GM08714 (cell line): ENCODE results near the gene SIGLEC1.

ENCODE experiments used
- H3K4me3 ChIP-seq: fragments of 200-500 bp; sonication (Bioruptor generic); 2 replicates; pipeline ENCODE4 v1.5.1; 2014; ENCODE audit warnings: mild to moderate bottlenecking, low read length, inconsistent platforms
- ZNF274 ChIP-seq: IDR thresholded peaks from 2 replicates; pipeline ENCODE4 v1.6.1; 2012; ENCODE audit warnings: mild to moderate bottlenecking, low read depth, low read length

The SIGLEC1 gene

DNA sequence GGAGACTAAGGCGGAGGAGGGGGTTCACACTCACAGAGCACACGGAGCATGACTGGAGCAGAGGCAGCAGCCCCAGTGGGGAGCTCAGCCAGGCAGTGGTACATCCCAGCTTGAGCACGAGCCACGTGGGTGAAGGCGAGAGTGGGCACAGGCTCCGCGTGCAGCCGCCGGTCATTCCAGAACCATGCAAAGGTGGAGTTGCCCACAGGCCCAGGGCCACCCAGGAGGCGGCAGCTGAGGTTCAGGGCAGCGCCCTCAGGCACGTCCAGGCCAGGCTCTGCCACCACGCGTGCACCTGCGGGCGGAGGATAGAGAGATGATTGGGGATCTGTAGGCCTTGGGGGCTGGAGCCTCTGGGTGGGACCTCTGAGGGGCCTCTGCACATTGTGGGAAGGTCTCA is 21.1 kb downstream of the SIGLEC1 start:
- no peak for TF ChIP-seq ZNF274
- no peak overlapping the region for H3K4me3 ChIP-seq

DNA sequence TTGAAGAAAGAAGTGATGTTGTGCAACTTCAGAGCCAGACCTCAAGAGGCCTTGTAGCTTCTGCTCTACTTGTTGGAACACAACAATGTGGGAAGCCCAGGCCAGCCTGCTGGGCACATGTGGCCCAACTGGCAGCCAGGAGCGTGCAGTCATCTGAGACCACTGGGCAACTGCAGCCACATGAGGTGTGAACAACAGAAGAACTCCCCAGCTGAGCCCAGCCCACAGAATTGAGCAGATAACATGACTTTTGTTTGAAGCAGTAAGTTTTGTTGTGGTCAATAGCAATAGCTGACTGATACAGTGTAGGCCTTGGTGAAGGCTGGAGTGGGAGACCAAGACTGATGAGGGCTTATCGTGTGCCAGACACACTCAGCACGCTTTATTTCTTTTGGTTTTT is 22.0 kb downstream of the SIGLEC1 start:
- TF ChIP-seq ZNF274 = no peak
- no peak overlapping the region for H3K4me3 ChIP-seq

DNA sequence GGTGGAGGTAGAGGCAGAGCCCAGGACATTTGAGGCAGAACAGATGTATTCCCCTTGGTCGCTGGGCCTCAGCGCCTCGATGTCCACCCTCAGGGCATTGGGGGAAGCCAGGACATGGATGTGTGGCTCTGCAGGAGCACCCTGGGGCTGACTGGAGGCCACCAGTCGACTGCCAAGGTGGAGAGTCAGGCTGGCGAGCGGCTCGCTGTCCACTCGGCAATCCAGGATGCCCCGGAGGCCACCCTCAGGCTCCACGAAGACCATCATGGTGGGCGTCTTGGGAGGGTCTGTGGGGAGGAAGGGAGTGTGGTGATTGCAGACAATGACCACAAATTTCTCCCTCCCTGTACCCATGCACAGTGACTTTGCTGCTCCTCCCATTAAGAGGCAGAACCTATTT is 22.4 kb downstream of the SIGLEC1 start:
- H3K4me3 ChIP-seq = no peak overlapping the region
- no peak for TF ChIP-seq ZNF274

DNA sequence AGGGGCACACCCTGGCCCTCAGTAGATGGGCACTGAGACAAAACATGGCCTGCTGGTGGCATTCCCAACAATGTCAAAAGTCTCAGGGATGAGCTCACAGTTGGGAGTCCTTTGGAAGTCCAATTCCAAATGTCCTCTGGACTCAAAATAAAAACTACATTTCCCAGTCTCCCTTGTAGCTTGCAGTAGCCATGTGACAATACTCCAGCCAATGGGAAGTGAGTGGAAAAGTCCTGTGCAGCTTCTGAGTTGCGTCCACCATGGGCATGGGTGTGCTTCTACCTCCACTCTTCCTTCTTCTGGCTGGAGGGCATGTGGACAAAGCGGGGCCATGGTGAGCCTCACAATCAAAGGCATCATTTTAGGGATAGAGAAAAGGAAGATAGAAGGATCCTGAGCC is 24.7 kb downstream of the SIGLEC1 start:
- no peak for TF ChIP-seq ZNF274
- no peak overlapping the region for H3K4me3 ChIP-seq

DNA sequence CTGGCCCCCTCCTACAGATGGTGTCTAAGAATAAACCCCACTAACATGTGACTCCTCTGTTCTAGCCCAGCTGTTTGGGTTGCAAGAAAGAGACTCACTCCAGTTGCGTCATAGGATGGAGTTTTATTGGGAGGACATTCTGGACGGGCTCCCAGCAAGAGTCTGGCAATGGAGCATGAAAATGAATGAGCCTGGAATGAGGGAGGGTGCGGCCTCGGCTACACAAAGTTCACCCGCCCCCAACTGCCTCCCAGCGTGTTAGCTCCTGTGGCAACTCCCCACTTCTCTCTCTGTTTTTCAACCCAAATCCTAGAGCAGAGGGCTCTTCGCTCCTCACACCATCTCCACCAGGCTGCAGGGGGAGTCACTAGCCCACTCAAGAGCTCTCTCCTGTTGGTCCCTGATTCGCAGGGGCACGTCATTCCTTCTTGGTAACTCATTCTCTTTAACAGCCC is 25.5 kb downstream of the SIGLEC1 start:
- TF ChIP-seq ZNF274 = no peak
- no peak overlapping the region for H3K4me3 ChIP-seq

DNA sequence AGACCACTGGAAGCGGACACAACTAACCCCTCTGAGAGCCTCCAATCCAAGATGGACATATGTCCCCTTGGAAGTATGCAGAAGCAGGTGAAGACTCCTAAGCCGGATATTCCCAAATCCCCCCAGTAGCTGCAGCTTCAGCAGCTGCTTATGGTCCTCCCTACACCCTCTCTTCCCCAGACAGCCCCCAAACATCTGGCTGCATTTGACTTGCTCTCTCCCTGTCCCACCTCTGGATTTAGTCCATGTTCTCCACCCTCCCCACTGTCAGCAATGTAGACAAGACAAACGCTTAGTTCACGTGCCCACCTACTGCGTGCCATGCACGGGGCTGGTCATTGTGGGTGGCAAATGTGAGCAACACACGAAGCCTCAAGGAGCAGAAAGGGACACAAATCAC is 26.0 kb downstream of the SIGLEC1 start:
- H3K4me3 ChIP-seq = no peak overlapping the region
- no peak for TF ChIP-seq ZNF274

DNA sequence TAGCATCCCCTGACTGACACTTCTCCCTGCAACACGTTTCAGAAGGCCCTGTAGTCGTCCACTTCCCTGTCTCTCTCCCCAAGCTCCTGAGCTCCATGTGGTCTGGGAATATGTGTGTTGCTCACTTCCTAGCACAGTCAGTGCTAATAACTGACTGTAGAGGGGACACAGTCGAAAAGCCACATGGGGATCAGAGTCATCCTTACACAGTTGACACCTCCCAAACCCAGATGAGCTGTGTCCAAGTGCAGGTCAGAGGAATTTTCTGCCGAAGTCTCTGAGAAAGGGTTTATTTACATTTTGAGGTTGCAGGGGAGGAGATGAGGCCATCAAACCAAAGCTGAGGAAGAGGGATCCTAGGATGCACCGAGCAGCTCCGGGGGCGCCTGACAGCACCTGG is 27.1 kb downstream of the SIGLEC1 start:
- no peak overlapping the region for H3K4me3 ChIP-seq
- no peak for TF ChIP-seq ZNF274

DNA sequence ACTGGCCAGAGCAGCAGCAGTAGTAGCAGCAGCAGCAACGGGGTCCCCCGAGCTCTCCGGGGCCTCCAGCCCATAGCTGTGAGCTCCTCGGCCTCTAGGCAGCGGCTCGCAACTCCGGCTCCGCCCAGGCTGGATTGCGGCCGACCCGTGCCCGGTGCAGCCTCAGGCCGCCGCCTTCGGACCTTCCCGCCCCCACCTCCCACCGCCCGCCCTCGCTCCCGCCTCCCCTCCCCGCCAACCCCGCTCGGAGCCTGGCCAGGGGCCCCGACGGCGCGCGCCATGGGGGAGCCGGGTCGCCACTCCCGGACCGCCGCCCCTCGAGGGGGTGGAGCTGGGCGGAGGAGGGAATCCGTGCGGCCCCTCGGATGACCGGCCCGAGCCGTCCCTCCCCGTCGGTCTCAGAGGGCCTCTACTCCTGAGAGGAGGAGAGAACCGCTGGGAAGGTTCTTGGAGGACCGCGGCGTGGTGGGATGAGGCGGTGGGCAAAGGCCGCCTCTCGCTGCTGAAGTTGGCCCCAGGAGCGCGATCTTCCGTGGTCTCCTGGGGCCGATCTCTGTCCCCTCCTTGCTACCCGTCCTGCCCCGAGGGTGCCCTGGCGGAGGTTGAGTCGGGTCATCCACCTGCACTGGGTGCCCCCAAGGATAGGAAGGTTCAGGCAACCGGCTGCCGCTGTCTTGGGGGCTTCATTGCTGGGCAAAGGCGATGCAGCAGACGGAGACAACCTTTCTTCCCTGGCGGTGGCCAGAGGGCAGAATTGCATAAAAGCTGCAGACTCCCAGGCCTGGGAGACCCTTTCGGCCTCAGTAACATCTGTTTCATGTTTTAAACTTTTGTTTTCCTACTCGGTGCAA is 30.2 kb downstream of the SIGLEC1 start, which contains the start of gene ADAM33:
ADAM33 (minus strand) TSS at position 80 of the 851 bp plus-strand sequence; CDS start at position 74, 6 bp downstream.
- TF ChIP-seq ZNF274 = no peak
- H3K4me3 ChIP-seq = no peak within 1 kb of the TSS

DNA sequence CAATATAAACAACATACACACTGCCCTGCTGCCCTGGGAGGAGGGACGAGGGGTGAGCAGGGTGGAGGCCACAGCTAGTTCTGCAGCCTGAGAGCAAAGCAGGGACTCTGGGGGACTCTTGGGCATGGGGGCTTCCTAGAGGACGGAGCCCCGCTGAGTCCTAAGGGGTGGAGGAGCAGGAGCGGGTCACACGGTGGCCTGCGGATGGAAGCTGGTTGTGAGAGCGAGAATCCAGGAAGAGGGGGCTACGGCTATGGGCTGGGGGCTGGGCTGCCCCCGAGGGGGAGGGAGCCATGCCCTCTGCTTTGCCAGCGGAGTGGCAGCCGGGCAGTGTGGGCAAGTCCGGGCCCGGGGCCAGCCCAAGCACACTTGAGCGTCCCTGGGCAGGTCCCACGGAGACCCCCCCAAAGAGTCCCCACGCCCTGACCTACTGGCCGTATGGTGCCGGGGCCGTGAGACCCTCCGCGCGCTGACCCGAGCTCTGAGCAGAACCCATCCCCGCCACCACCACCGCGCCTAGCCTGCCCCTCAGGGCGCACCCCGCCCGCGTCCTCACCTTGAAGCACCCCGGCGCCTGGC is 31.0 kb downstream of the SIGLEC1 start:
- no peak for TF ChIP-seq ZNF274
- H3K4me3 ChIP-seq = no peak overlapping the region

DNA sequence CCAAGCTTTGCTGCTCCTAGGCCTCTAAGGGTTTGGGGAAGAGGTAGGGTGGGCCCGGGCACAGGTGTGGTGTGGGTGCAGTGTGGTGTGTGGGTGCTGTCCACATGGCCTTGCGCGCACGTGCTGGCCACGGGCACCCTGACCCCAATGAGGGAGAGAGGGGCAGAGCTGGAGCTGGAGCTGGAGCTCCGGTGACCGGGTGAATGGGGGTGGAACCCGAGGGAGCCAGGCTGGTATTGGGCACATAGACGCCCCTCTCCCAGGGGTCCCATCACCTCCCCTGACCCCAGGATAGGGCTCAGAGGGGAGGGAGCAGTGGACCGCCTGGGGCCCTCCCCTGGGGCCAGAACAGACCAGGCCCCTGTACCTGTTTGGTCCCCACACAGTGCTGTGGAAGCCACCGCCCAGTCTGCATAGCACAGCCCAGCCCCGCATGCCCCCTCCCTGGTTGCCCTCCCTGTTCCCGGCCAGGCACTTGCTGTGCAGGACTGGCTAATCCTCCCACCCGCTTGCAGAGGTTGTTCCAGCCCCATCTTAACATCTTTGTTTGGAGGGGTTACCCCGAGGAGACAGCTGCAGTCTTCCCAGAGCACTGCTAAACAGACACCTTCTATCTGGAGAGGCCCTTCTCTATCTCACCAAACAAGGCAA is 31.6 kb downstream of the SIGLEC1 start:
- no peak overlapping the region for H3K4me3 ChIP-seq
- no peak for TF ChIP-seq ZNF274

DNA sequence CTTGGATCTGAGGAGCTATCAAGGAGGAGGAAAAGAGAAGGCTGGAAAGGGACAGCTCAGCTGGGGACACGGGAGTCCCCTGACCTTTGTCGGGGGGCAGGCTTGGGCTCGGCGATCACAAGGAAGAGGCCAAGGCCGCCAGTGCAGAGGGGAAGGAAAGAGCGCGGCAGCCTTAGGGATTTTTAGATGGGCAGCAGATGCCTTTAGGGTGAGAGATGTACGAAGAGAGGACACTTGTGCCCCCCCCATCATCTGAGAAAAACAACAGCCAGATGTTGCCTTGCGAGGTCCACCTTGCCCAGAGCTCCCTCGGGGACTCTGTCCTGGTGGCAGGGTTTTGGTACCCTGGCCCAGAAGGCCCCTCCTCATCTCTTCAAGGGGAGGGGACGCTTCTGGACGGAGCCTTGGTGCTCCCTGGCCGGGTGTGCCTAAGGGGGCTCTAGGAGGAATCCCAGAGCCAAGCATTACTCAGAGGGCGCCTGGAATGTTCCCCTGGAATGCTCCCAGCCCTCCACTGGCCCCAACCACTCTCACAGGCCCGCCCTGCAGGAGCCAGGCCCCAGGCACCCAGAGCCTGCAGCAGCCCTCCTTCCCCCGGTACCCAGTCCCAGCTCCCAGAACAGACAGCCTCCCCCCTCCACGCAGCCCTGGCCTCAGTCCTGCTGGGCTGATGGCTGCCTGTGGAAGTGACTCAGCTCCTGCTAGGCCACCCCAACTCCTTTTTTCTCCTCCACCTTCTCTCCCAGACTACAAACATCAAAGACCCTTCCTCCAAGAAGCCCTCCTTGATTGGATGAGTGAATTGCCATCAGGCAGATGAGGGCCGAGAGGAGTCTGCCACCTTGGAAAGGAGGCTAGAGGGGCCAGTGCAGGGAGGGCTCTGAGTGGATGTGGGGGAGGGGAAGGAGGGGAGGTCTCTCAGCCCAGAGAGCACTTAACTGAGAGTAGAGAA is 32.4 kb downstream of the SIGLEC1 start:
- no peak overlapping the region for H3K4me3 ChIP-seq
- no peak for TF ChIP-seq ZNF274

DNA sequence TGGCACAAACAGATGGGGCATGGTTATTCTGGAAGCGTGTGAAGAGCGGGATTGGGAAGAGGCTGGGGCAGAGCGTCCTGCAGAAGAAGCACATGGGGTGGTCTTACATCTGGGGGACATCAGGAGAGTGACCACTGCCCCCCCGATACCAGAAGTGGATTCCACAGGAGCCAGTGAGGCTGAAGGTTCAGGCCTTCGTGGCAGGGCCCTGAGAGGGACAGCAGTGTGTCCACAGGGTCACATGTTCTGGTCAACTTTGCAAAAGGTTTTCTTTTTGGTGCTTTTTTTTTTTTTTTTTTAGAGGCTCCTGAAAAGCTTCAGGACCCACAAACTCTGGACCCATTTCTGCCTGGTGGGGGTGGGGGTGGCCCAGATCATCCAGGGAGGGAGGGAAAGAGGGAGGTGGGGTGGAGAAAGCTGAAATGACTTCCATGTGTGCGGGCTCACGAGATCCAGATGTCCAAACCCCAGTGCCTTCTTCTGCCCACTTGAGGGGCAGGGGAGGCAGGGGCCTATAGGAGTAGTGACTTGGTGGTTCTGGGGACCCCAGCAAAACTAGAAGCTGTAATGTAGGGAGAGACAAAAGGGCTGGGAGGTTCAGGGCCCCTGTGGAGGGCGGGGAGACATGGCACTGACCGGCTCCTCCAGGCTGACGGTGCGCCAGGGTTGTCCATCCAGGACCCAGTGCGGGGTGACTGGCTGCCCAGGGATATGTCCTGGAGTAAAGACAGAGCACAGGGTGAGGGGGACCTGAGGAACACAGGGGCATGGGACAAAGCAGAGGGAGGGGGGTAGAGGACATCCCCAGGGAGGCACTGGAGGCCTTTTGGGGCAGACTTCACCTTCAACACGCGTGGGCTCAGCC is 33.3 kb downstream of the SIGLEC1 start:
- no peak overlapping the region for H3K4me3 ChIP-seq
- no peak for TF ChIP-seq ZNF274

DNA sequence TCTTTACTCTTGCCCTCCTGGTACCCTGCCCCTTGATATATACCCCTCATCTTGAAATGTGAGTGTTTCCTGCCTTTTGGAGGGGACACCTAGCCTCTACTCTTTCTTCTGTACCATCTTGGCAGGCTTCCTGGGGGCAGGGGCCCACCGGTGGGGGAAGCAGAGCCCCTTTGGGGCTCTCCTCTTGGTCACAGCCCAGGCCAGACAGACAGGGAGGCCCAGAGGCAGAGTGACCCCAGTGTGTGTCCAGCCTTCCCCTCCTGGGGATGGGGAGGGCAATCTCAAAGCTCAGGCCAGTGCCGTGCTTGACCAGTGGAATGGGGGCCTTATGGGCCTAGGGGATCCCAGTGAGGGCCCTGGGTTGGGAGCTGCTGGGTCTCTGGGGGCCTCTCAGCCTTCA is 34.2 kb downstream of the SIGLEC1 start:
- no peak overlapping the region for H3K4me3 ChIP-seq
- TF ChIP-seq ZNF274 = no peak

DNA sequence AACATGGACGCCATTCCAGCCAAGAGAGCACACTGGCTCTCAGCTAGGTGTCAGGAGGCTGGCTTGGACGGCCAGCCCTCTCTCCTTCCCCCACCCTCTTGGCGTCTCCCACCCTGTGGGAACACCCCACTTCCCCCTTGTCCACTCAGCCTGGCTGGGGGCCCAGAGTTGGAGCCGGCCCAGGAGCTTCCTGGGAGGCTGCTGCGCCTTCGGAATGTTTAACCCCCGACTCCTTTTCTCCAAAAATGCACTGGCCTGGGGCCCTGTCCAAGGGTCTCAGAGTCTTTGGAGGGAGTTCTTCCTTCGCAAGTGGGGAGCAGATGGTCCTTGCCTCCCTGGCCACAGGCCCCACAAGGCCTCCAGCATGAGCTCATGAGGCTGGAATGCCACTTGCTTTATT is 34.7 kb downstream of the SIGLEC1 start:
- H3K4me3 ChIP-seq = no peak overlapping the region
- TF ChIP-seq ZNF274 = no peak
